GM12878 (cell line): ENCODE results near the gene SHQ1. TPM values are rescaled to one million over a fixed set of nuclear protein-coding genes. Genes with fewer than 3 reads are reported as not detected.
A peak's percentile ranks its signal among the peaks of the same experiment; 100 is the strongest.

Source experiments
- BCL3 ChIP-seq: IDR thresholded peaks from 2 replicates; pipeline ENCODE4 v1.6.1; 2011; ENCODE audit warnings: borderline replicate concordance, low read depth, mild to moderate bottlenecking, moderate library complexity, low read length; ENCODE audit not compliant: insufficient read depth, poor library complexity, severe bottlenecking
- BHLHE40 ChIP-seq, 2 experiments: fragments of 450-650 bp in 1 of 2; IDR thresholded peaks; 2 replicates each; pipeline ENCODE4 v1.6.1; 2011 to 2017; ENCODE audit warnings: low read depth in 2 of 2, borderline replicate concordance in 1 of 2, improper control_type of control experiment in 1 of 2, low read length in 1 of 2, mild to moderate bottlenecking in 1 of 2
- BMI1 ChIP-seq: fragments of 450-650 bp; IDR thresholded peaks from 2 replicates; pipeline ENCODE4 v1.6.1; 2016; ENCODE audit warnings: mild to moderate bottlenecking, moderate library complexity, borderline replicate concordance
- CBFB ChIP-seq: IDR thresholded peaks from 2 replicates; pipeline ENCODE4 v1.6.1; 2016; ENCODE audit warnings: antibody characterized with exemption, low read depth
- CHD2 ChIP-seq: IDR thresholded peaks from 2 replicates; pipeline ENCODE4 v1.6.1; 2011; ENCODE audit warnings: low read depth, low read length, improper control_type of control experiment, borderline replicate concordance
- E2F4 ChIP-seq: IDR thresholded peaks from 2 replicates; pipeline ENCODE4 v1.6.1; 2012; ENCODE audit warnings: low read depth, low read length, improper control_type of control experiment
- HSF1 ChIP-seq: fragments of 150-350 bp; IDR thresholded peaks from 2 replicates; pipeline ENCODE4 v1.6.1; 2014; ENCODE audit warnings: mild to moderate bottlenecking, low read depth, low read length
- POLR2AphosphoS5 ChIP-seq: IDR thresholded peaks from 2 replicates; pipeline ENCODE4 v1.6.1; 2011; ENCODE audit warnings: mild to moderate bottlenecking, low read length, inconsistent platforms
- POU2F2 ChIP-seq: IDR thresholded peaks from 3 replicates; pipeline ENCODE4 v1.6.1; 2011; ENCODE audit warnings: low read depth, mild to moderate bottlenecking, low read length, borderline replicate concordance
- SP1 ChIP-seq: IDR thresholded peaks from one replicate; pipeline ENCODE4 v1.6.1; 2011; ENCODE audit warnings: low read depth, low read length
- STAT1 ChIP-seq: fragments of 450-650 bp; conservative IDR thresholded peaks from 2 replicates; pipeline ENCODE4 v1.6.1; 2014; ENCODE audit warnings: antibody characterized with exemption, mild to moderate bottlenecking
- SUPT20H ChIP-seq: IDR thresholded peaks from 2 replicates; pipeline ENCODE4 v1.6.1; 2011; ENCODE audit warnings: low read depth, mild to moderate bottlenecking, low read length, moderate library complexity, borderline replicate concordance; ENCODE audit not compliant: control insufficient read depth
- TBL1XR1 ChIP-seq: IDR thresholded peaks from 2 replicates; pipeline ENCODE4 v1.6.1; 2012; ENCODE audit warnings: low read depth, low read length, improper control_type of control experiment
- ZBTB11 ChIP-seq: fragments of 450-650 bp; formaldehyde crosslinking; IDR thresholded peaks from 2 replicates; pipeline ENCODE4 v1.5.0; 2022; ENCODE audit warnings: mild to moderate bottlenecking, missing genetic modification characterization
- ZNF384 ChIP-seq: IDR thresholded peaks from 2 replicates; pipeline ENCODE4 v1.6.1; 2012; ENCODE audit warnings: low read depth, mild to moderate bottlenecking, low read length, improper control_type of control experiment, borderline replicate concordance
- ZNF592 ChIP-seq: fragments of 450-650 bp; IDR thresholded peaks from 2 replicates; pipeline ENCODE4 v1.6.1; 2017; ENCODE audit warnings: mild to moderate bottlenecking, moderate library complexity
- polyA plus RNA-seq, 11 experiments: library from polyadenylated mRNA; depleted of rRNA in 4 of 11; unstranded in 6 of 11; stranded (reverse) in 5 of 11; fragments of >200 nt; fragmentation: Nextera tagmentation in 4 of 11; fragmentation: Illumina TruSeq in 1 of 11; extraction: Ambion mirVana in 4 of 11; extraction: Trizol in 1 of 11; gene quantifications; 1 replicate in 1 of 11; 2 replicates in 10 of 11; pipeline versions ENCODE4 v1.2.1 to v1.2.3, GENCODE V29; 2011 to 2016; ENCODE audit warnings: inconsistent platforms in 2 of 11, missing spikeins in 2 of 11, low read depth in 1 of 11
- total RNA-seq, 4 experiments: library from RNA; depleted of rRNA in 3 of 4; stranded (reverse); fragments of >200 nt in 3 of 4; fragmentation: Illumina TruSeq in 1 of 4; extraction: Trizol in 1 of 4; gene quantifications; 2 replicates each; pipeline versions ENCODE4 v1.2.1 to v1.2.3, GENCODE V29; 2013 to 2021

SHQ1 gene
- total and polyA plus RNA-seq, 10 of the 15 experiments (the other 5 are each of a cell fraction or from before 2014, with no cell fraction given) = 12.6 to 51.7 (median 24.5) TPM

- TF ChIP-seq POLR2AphosphoS5 = peak; percentile 78
- no peak for TF ChIP-seq ZNF592
- TF ChIP-seq CHD2 = 0 out of 2 replicates have a peak, but pooled peaks have one; percentile 33
- peak; percentile 88 for TF ChIP-seq BMI1
- TF ChIP-seq E2F4 = peak; percentile 92
- TF ChIP-seq SUPT20H = no peak
- TF ChIP-seq TBL1XR1 = no peak
- no peak for TF ChIP-seq STAT1
- no peak for TF ChIP-seq BCL3
- no peak for TF ChIP-seq CBFB
- peak; percentile 37; the same call in 2 of the 3 replicates for TF ChIP-seq POU2F2
- TF ChIP-seq SP1 = peak; percentile 22
- no peak for TF ChIP-seq ZNF384
- TF ChIP-seq ZBTB11 (CRISPR knock-in tag) = no peak
- no peak for TF ChIP-seq HSF1
- peak in 1 of 2 experiments; percentile 44; a peak in 1 of 4 replicates for TF ChIP-seq BHLHE40 (IDR thresholded peaks at IDR 0.05; ENCODE audit: borderline replicate concordance in 1 of 2, low read depth in 2 of 2, low read length in 1 of 2)
These were observed at the start of gene SHQ1 (continued) for GRCh38 chr3:72847751-72848702.
